ENCODE data around the gene SMTNL1. TPM values are rescaled to one million over a fixed set of nuclear protein-coding genes. Genes with fewer than 3 reads are reported as not detected.

The SMTNL1 gene
- polyA plus RNA-seq, 1 donor: 0.58 TPM

DNA sequence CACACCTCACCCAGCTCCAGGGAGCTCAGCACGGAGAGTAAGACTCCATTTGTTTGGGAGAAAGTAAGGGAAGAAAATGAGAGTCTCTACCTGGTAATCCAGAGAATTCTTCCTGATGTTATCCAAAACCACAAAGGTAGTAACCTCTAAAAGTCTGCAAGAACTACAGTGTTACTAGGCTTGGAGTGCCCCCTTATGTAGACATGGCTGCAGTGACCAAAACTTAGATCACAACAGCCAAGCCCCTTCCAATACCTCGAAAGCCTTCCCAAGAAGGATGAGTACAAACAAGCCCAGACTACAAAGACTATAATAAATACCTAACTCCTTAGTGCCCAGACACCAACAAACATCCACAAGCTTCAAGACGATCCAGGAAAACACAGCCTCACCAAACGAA lies 25.2 kb downstream of the SMTNL1 start:
- Histone ChIP-seq H3K9me3 (ENCODE audit: control insufficient read depth, low read depth, low read length) (no peaks in the 10 kb centered on the region), H3K36me3 (ENCODE audit: control insufficient read depth, insufficient read depth, low read length) (peaks cover 17% of the 10 kb centered on the region), H3K4me3 (ENCODE audit: low read length) (no peak overlapping the region), H3K27me3 (ENCODE audit: control insufficient read depth, insufficient read depth, low read length) (no peaks in the 10 kb centered on the region), H3K4me1 (ENCODE audit: control insufficient read depth, insufficient read depth, low read length) (peaks cover 8% of the 10 kb centered on the region), H3K27ac (ENCODE audit: low read length) (no peak overlapping the region)
- DNase-seq: no peak
- WGBS (ENCODE audit: insufficient coverage, low lambda C conversion rate): 60% methylated on average over 1 of the region's 4 CpGs

DNA sequence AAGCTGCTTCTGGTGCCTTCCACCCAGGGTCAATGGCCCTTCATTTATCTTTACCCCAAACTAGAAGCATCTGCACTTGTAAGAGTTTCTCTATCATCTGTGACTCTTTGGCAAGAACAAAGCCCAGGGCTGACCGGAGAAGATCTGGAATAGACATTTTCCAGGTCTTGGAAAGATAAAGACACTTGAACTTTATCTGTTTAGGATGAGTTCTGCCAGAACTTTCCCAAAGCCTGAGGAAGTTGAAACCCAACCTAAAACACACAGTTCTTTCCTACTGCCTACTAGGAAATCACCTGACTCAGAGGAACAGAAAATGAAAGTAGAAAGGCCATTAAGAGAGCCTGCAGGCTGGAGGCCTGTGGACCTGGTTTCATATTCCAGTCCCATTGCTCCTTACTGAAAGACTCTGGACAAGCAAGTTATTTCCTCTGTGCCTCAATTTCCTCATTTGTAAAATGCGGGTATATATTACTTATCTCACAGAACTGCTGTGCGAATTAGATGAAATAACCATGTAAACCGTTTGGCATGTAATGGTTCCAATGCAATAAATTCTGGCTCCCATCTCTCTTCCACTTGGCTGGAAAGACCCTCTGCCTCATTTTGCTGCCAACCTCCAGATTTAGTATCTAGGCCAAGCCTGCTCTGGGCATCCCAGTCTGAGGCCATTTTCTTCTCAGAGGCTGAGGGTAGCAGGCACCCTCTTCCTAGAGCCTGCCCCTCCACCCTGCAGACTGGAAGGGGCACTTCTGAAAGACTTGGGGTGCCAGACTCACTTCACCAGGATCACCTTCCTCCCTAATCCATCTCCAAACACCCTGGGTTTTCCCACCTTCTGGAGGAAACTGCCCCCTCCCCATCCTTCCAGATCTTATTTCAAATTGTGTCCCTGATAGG lies 28.9 kb downstream of the SMTNL1 start:
- peak; percentile 73 to 89 for DNase-seq
- peak overlapping the region; percentile 1 for H3K4me3 ChIP-seq (ENCODE audit: low read length)
- no CpG with 5 or more reads among the region's 4 CpGs for WGBS (ENCODE audit: insufficient coverage, low lambda C conversion rate)
- no peaks in the 10 kb centered on the region for H3K27me3 ChIP-seq (ENCODE audit: control insufficient read depth, insufficient read depth, low read length)
- peaks cover 11% of the 10 kb centered on the region for H3K4me1 ChIP-seq (ENCODE audit: control insufficient read depth, insufficient read depth, low read length)
- no peaks in the 10 kb centered on the region for H3K9me3 ChIP-seq (ENCODE audit: control insufficient read depth, low read depth, low read length)
- peaks cover under 1% of the 10 kb centered on the region for H3K36me3 ChIP-seq (ENCODE audit: control insufficient read depth, insufficient read depth, low read length)
- peak overlapping the region; percentile 77 for H3K27ac ChIP-seq (ENCODE audit: low read length)

DNA sequence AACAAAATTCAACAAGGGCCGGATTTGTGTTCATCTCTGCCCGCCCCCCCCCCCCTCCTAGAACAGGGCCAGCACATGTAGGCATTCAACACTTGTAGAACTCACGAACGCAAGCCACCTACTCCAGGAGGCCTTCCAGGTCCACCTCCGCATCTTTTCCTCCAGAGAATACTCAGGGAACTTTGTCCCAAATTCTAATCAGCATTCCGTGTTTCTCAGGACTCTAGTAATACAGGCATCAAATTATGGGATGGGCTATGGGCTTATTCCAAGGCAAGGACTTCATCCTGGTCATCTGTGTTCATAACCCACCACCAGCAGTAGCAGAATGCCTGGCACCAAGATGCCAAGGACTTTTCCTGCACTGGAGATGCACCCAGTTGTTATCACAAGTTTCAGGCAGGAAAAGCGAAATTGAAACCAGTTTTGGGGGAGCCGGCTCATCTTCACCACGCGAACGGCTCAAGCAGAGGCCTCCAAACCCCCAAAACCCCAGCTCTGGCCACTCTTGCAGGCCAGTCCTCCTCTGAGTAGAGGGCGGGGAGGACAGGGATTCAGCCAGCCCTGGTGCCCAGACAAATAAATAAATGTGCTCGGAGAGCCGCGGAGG lies 29.6 kb downstream of the SMTNL1 start:
- Histone ChIP-seq H3K4me1 (ENCODE audit: control insufficient read depth, insufficient read depth, low read length) (peaks cover 11% of the 10 kb centered on the region), H3K36me3 (ENCODE audit: control insufficient read depth, insufficient read depth, low read length) (no peaks in the 10 kb centered on the region), H3K27me3 (ENCODE audit: control insufficient read depth, insufficient read depth, low read length) (no peaks in the 10 kb centered on the region), H3K27ac (ENCODE audit: low read length) (peak overlapping the region; percentile 77), H3K4me3 (ENCODE audit: low read length) (peak overlapping the region; percentile 94), H3K9me3 (ENCODE audit: control insufficient read depth, low read depth, low read length) (no peaks in the 10 kb centered on the region)
- peak in 1 of 2 donors; percentile 55 for DNase-seq
- no CpG with 5 or more reads among the region's 15 CpGs for WGBS (ENCODE audit: insufficient coverage, low lambda C conversion rate)

DNA sequence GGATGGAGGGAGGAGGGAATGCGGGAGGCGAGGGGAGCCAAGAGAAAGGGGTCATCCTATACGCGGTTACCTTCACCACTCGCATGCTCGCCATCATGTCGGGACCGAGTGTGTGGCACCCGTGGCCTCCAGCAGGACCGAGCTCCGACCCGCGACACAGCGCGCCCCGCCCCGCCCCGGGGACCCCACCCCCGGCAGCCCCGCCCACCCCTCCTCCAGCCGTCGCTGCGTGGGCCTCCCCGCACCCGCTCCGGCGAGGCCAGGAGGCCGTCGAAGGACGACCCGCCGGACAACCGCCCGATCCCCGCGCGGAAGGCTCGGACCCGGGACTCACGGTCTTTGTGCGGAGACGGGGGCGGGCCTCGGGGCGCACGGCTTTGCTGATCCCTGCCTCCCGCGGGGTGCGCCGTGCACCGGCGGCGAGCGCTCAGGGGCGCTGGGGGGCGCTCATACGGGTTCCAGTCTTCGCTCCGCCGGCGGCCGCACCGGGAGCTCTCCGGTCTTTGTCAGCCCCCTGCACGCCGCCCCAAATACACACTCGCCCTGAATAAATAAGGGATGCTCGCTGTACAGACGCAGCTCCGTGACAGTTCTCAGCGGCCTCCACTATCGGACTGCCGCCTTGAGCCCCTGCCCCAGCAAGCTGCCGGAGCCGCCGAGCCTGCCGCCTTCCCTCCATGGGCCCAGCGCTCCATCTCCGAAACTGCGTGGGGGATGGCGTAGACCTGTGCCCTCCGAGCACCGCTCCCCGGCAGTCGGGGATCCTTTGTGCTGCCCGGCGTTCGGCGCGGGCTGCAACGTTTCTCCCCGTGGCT lies 30.3 kb downstream of the SMTNL1 start, which contains the start of gene UBE2L6:
Gene UBE2L6 (minus strand): TSS at position 158 of the 815 bp plus-strand sequence. CDS start 61 bp downstream, at position 97.
- H3K27ac ChIP-seq (ENCODE audit: low read length): peak within 1 kb of the TSS; percentile 77
- H3K36me3 ChIP-seq (ENCODE audit: control insufficient read depth, insufficient read depth, low read length): no peaks in the 10 kb centered on the region
- peak; percentile 66 to 77 for DNase-seq
- peaks cover 11% of the 10 kb centered on the region for H3K4me1 ChIP-seq (ENCODE audit: control insufficient read depth, insufficient read depth, low read length)
- WGBS (ENCODE audit: insufficient coverage, low lambda C conversion rate): no CpG with 5 or more reads among the region's 92 CpGs
- no peaks in the 10 kb centered on the region for H3K9me3 ChIP-seq (ENCODE audit: control insufficient read depth, low read depth, low read length)
- peak within 1 kb of the TSS; percentile 94 for H3K4me3 ChIP-seq (ENCODE audit: low read length)
- no peaks in the 10 kb centered on the region for H3K27me3 ChIP-seq (ENCODE audit: control insufficient read depth, insufficient read depth, low read length)

DNA sequence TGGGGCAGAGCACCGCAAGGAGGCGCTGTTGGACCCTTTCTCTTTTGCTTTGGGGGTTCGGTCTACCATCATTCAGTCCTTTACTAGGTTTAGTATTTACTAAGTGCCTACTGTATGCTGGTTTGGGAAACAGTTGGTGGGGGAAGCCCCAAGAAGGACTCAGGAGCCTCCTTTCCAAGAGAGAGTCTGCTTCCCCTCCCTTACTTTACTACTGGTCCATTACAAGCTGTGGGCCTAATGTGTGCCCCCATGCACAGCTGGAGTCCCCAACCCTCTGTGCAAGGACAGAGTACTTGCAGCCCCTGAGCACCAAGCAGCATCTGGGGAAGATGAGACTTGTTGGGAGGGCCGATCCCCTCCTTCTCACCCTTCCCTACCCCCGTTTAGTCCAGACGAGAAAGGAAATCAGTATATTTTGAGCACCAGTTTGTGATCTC lies 31.0 kb downstream of the SMTNL1 start:
- H3K27ac ChIP-seq (ENCODE audit: low read length): peak overlapping the region; percentile 77
- peak overlapping the region; percentile 94 for H3K4me3 ChIP-seq (ENCODE audit: low read length)
- no peaks in the 10 kb centered on the region for H3K27me3 ChIP-seq (ENCODE audit: control insufficient read depth, insufficient read depth, low read length)
- WGBS (ENCODE audit: insufficient coverage, low lambda C conversion rate): 90% methylated on average over 2 of the region's 6 CpGs
- H3K36me3 ChIP-seq (ENCODE audit: control insufficient read depth, insufficient read depth, low read length): no peaks in the 10 kb centered on the region
- H3K4me1 ChIP-seq (ENCODE audit: control insufficient read depth, insufficient read depth, low read length): peaks cover 11% of the 10 kb centered on the region
- H3K9me3 ChIP-seq (ENCODE audit: control insufficient read depth, low read depth, low read length): no peaks in the 10 kb centered on the region
- no peak for DNase-seq

DNA sequence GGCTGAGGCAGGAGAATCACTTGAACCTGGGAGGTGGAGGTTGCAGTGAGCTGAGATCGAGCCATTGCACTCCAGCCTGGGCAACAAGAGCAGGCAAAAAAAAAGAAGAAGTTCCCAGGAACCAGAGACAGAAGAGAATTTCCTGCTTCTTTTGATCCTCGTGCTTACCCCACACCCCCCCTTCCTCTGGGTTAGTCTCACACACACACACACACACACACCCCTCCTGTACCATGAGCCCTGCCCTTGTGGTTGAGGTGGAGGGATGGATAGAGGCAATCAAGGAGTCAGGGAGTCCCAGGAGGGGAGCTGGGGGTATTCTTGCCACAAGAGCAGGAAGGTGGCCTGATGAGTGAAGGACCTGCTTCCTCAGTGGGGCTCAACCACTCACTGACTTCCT lies 34.2 kb downstream of the SMTNL1 start:
- Histone ChIP-seq H3K27ac (ENCODE audit: low read length) (no peak overlapping the region), H3K4me1 (ENCODE audit: control insufficient read depth, insufficient read depth, low read length) (peaks cover 7% of the 10 kb centered on the region), H3K4me3 (ENCODE audit: low read length) (no peak overlapping the region), H3K36me3 (ENCODE audit: control insufficient read depth, insufficient read depth, low read length) (no peaks in the 10 kb centered on the region), H3K9me3 (ENCODE audit: control insufficient read depth, low read depth, low read length) (no peaks in the 10 kb centered on the region), H3K27me3 (ENCODE audit: control insufficient read depth, insufficient read depth, low read length) (no peaks in the 10 kb centered on the region)
- WGBS (ENCODE audit: insufficient coverage, low lambda C conversion rate): no CpG with 5 or more reads among the region's 2 CpGs
- no peak for DNase-seq

DNA sequence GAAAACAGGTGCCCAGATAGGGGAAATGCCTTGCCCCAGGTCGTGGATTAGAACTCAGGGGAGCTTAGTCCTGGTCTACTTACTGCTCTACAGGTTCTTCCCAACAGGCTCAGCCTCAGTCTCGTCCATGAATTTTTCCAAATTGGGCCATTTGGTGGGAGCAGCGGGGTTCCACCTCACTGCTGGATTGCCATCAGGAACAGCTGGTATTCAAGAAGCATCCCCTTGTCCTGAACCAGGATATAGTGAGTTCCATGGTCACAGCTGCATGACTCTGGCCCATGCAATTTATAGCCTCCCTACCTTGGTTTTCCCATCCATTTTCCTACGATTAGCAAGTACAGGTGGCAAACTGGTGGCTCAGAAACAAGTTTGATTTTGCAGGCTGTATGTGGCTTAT lies 36.7 kb downstream of the SMTNL1 start:
- no CpG with 5 or more reads among the region's 4 CpGs for WGBS (ENCODE audit: insufficient coverage, low lambda C conversion rate)
- H3K4me3 ChIP-seq (ENCODE audit: low read length): no peak overlapping the region
- no peaks in the 10 kb centered on the region for H3K36me3 ChIP-seq (ENCODE audit: control insufficient read depth, insufficient read depth, low read length)
- no peaks in the 10 kb centered on the region for H3K9me3 ChIP-seq (ENCODE audit: control insufficient read depth, low read depth, low read length)
- no peaks in the 10 kb centered on the region for H3K4me1 ChIP-seq (ENCODE audit: control insufficient read depth, insufficient read depth, low read length)
- no peak overlapping the region for H3K27ac ChIP-seq (ENCODE audit: low read length)
- H3K27me3 ChIP-seq (ENCODE audit: control insufficient read depth, insufficient read depth, low read length): no peaks in the 10 kb centered on the region
- DNase-seq: no peak

DNA sequence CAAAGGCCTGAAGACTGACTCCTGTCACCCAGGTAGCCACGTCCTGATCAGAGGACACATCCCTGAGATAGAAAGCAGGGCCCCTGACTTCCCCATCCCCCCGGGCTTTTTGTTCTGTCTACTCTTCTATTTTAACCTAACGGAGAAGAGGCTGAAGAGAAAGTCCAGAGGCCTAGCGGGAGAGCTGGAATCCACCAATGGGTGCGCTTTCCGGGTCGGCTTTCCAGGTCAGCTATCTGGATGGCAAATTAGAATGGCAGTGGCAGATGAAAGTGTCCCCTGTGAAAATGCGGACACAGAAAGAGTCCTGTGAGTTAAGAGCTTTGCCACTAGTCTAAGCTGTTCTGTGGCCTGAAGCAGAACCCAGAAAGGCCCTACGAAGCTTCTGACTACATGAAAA lies 46.9 kb downstream of the SMTNL1 start:
- 40% methylated on average over 1 of the region's 9 CpGs for WGBS (ENCODE audit: insufficient coverage, low lambda C conversion rate)
- DNase-seq: no peak
- H3K36me3 ChIP-seq (ENCODE audit: control insufficient read depth, insufficient read depth, low read length): no peaks in the 10 kb centered on the region
- no peak overlapping the region for H3K27ac ChIP-seq (ENCODE audit: low read length)
- H3K4me3 ChIP-seq (ENCODE audit: low read length): no peak overlapping the region
- no peaks in the 10 kb centered on the region for H3K27me3 ChIP-seq (ENCODE audit: control insufficient read depth, insufficient read depth, low read length)
- H3K4me1 ChIP-seq (ENCODE audit: control insufficient read depth, insufficient read depth, low read length): no peaks in the 10 kb centered on the region
- no peaks in the 10 kb centered on the region for H3K9me3 ChIP-seq (ENCODE audit: control insufficient read depth, low read depth, low read length)

DNA sequence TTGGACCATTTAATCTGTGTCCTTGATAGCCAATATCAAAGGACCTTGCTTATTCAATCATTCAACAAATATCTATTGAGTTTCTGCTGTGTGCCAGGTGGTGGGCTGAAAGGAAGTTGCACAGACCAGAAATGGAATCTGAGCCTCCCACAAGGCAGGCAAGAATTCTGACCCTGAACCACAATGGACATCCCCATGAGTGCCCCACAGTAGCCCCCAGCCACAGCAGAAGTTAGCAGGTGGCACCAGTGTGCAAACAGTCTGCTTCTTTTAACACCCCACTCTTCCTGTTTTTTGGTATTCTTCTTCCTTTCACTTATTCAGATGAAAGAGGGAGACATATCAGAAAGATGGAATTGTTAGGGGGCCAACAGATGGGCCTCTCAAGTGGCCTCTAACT lies 47.9 kb downstream of the SMTNL1 start:
- H3K9me3 ChIP-seq (ENCODE audit: control insufficient read depth, low read depth, low read length): no peaks in the 10 kb centered on the region
- DNase-seq: no peak
- H3K27ac ChIP-seq (ENCODE audit: low read length): no peak overlapping the region
- no peaks in the 10 kb centered on the region for H3K4me1 ChIP-seq (ENCODE audit: control insufficient read depth, insufficient read depth, low read length)
- no peaks in the 10 kb centered on the region for H3K36me3 ChIP-seq (ENCODE audit: control insufficient read depth, insufficient read depth, low read length)
- H3K4me3 ChIP-seq (ENCODE audit: low read length): no peak overlapping the region
- no peaks in the 10 kb centered on the region for H3K27me3 ChIP-seq (ENCODE audit: control insufficient read depth, insufficient read depth, low read length)

DNA sequence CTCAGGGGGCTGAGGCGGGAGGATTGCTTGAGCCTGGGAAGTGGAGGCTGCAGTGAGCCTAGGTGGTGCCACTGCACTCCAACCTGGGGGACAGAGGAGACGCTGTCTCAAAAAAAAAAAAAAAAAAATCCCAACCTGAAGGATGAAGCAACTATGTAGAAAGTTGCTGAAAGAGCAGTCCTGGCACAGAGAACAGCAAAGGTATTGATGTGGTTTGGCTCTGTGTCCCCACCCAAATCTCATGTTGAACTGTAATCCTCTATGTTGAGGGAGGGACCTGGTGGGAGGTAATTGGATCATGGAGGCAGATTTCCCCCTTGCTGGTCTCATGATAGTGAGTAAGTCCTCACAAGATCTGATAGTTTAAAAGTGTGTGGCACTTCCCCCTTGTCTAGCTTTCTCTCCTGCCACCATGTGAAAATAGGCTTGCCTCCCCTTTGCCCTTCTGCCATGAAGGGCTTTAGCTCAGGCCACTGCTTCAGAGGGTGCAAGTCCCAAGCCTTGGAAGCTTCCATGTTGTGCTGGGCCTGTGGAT lies 49.4 kb downstream of the SMTNL1 start:
- Histone ChIP-seq H3K4me1 (ENCODE audit: control insufficient read depth, insufficient read depth, low read length) (no peaks in the 10 kb centered on the region), H3K4me3 (ENCODE audit: low read length) (no peak overlapping the region), H3K9me3 (ENCODE audit: control insufficient read depth, low read depth, low read length) (no peaks in the 10 kb centered on the region), H3K27me3 (ENCODE audit: control insufficient read depth, insufficient read depth, low read length) (no peaks in the 10 kb centered on the region), H3K27ac (ENCODE audit: low read length) (no peak overlapping the region), H3K36me3 (ENCODE audit: control insufficient read depth, insufficient read depth, low read length) (no peaks in the 10 kb centered on the region)
- WGBS (ENCODE audit: insufficient coverage, low lambda C conversion rate): no CpG with 5 or more reads among the region's 2 CpGs
- DNase-seq: no peak

Data from large intestine (tissue), 3 donors.